SU-DHL-6 (cell line): Measurements from ENCODE around the gene LTBP2.

Experiments used
- H2AFZ ChIP-seq: fragments of 200-600 bp; sonication (generic); 2 replicates; pipeline ENCODE4 v1.6.1; 2014; ENCODE audit warnings: low read depth, mild to moderate bottlenecking, moderate library complexity, mixed read lengths, antibody characterized with exemption, low read length; ENCODE audit not compliant: severe bottlenecking
- H3F3A ChIP-seq: fragments of 200-600 bp; shearing (Covaris generic); 2 replicates; pipeline ENCODE4 v1.6.0; 2016; ENCODE audit warnings: antibody characterized with exemption, mild to moderate bottlenecking; ENCODE audit not compliant: insufficient read depth
- H3K27ac ChIP-seq: fragments of 200-600 bp; sonication (generic); 2 replicates; pipeline ENCODE4 v1.5.1; 2016; ENCODE audit warnings: low read depth, mild to moderate bottlenecking, low read length, moderate library complexity, mixed read lengths
- H3K27me3 ChIP-seq: fragments of 200-600 bp; sonication (generic), shearing (Covaris generic); 2 replicates; pipeline ENCODE4 v1.6.0; 2014; ENCODE audit warnings: mild to moderate bottlenecking, low read length
- H3K36me3 ChIP-seq: fragments of 200-600 bp; sonication (generic); 2 replicates; pipeline ENCODE4 v1.6.1; 2014; ENCODE audit warnings: mild to moderate bottlenecking, low read length, mixed read lengths
- H3K4me2 ChIP-seq: fragments of 300-600, 200-600 bp; shearing (Covaris generic), sonication (generic); 2 replicates; pipeline ENCODE4 v1.6.0; 2014; ENCODE audit warnings: low read length, low read depth, mild to moderate bottlenecking; ENCODE audit not compliant: poor library complexity, severe bottlenecking
- H3K4me3 ChIP-seq: fragments of 200-600 bp; sonication (generic); 2 replicates; pipeline ENCODE4 v1.5.1; 2014; ENCODE audit warnings: antibody characterized with exemption, low read length, mild to moderate bottlenecking, mixed read lengths; ENCODE audit not compliant: insufficient read depth, poor library complexity, severe bottlenecking
- H3K79me2 ChIP-seq: fragments of 200-600 bp; sonication (generic); 2 replicates; pipeline ENCODE4 v1.6.1; 2014; ENCODE audit warnings: mild to moderate bottlenecking, low read length, moderate library complexity; ENCODE audit not compliant: insufficient read depth
- H3K9ac ChIP-seq: fragments of 200-600 bp; sonication (generic); 2 replicates; pipeline ENCODE4 v1.7.0; 2014; ENCODE audit warnings: mild to moderate bottlenecking, low read length
- H3K9me2 ChIP-seq: fragments of 200-600 bp; sonication (generic); replicated peaks from 2 replicates; pipeline ENCODE4 v1.6.1; 2014; ENCODE audit warnings: low read length; ENCODE audit not compliant: insufficient read depth
- H3K9me3 ChIP-seq: fragments of 200-600 bp; sonication (generic); 2 replicates; pipeline ENCODE4 v1.6.1; 2014; ENCODE audit warnings: low read length, mixed read lengths; ENCODE audit not compliant: insufficient read depth
- H4K20me1 ChIP-seq: fragments of 200-600 bp; sonication (generic); 2 replicates; pipeline ENCODE4 v1.6.1; 2014; ENCODE audit warnings: low read depth, mild to moderate bottlenecking, antibody characterized with exemption, low read length, moderate library complexity, mixed read lengths
- CTCF ChIP-seq: fragments of 200-600 bp; sonication (generic); IDR thresholded peaks from one replicate; pipeline ENCODE4 v1.5.1; 2017; ENCODE audit warnings: antibody characterized with exemption, mild to moderate bottlenecking, low read length, moderate library complexity; ENCODE audit not compliant: insufficient read depth, poor library complexity, severe bottlenecking
- EZH2phosphoT487 ChIP-seq: fragments of 200-600 bp; sonication (generic), shearing (Covaris generic); conservative IDR thresholded peaks from 2 replicates; pipeline ENCODE4 v1.6.1; 2018; ENCODE audit warnings: mild to moderate bottlenecking, antibody characterized with exemption, low read length, moderate library complexity, mixed read lengths

LTBP2 gene

GRCh38 chr14:74542056-74542685 lies 69.9 kb downstream of the LTBP2 start:
- Histone ChIP-seq H4K20me1 (no peaks in the 10 kb centered on the region), H3K9me2 (no peaks in the 10 kb centered on the region), H3K79me2 (no peaks in the 10 kb centered on the region), H3K36me3 (no peaks in the 10 kb centered on the region), H3K9ac (no peak overlapping the region), H3K4me3 (no peak overlapping the region), H3K9me3 (no peaks in the 10 kb centered on the region), H3K4me2 (no peak overlapping the region), H3K27me3 (no peaks in the 10 kb centered on the region), H3K27ac (no peak overlapping the region), H3F3A (no peaks in the 10 kb centered on the region), H2AFZ (no peak overlapping the region)
- TF ChIP-seq EZH2phosphoT487 (no peak), CTCF (no peak)

- H3K27me3 ChIP-seq = no peaks in the 10 kb centered on the region
- H3K4me3 ChIP-seq = no peak overlapping the region
- H3K4me2 ChIP-seq = no peak overlapping the region
- no peaks in the 10 kb centered on the region for H4K20me1 ChIP-seq
- H3K27ac ChIP-seq = no peak overlapping the region
- H3K9me3 ChIP-seq = no peaks in the 10 kb centered on the region
- no peak overlapping the region for H3K9ac ChIP-seq
- no peak overlapping the region for H2AFZ ChIP-seq
- no peaks in the 10 kb centered on the region for H3F3A ChIP-seq
- TF ChIP-seq CTCF = no peak
- no peak for TF ChIP-seq EZH2phosphoT487
- no peaks in the 10 kb centered on the region for H3K9me2 ChIP-seq
- no peaks in the 10 kb centered on the region for H3K36me3 ChIP-seq
- H3K79me2 ChIP-seq = no peaks in the 10 kb centered on the region
Measured at GRCh38 chr14:74541225-74541624, 70.8 kb downstream of the LTBP2 start.

GRCh38 chr14:74539503-74539902 lies 72.5 kb downstream of the LTBP2 start:
- Histone ChIP-seq H2AFZ (no peak overlapping the region), H3K79me2 (no peaks in the 10 kb centered on the region), H3K9me2 (no peaks in the 10 kb centered on the region), H3K4me2 (no peak overlapping the region), H3K4me3 (no peak overlapping the region), H3K27me3 (no peaks in the 10 kb centered on the region), H3F3A (no peaks in the 10 kb centered on the region), H4K20me1 (no peaks in the 10 kb centered on the region), H3K9ac (no peak overlapping the region), H3K9me3 (no peaks in the 10 kb centered on the region), H3K27ac (no peak overlapping the region), H3K36me3 (no peaks in the 10 kb centered on the region)
- TF ChIP-seq EZH2phosphoT487 (no peak), CTCF (no peak)
